Measurements from ENCODE around the gene TRMT1. TPM values are rescaled to one million over a fixed set of nuclear protein-coding genes. Genes with fewer than 3 reads are reported as not detected.

TRMT1 gene
- total RNA-seq, 1 experiment from 2014 or later = 67.5 TPM

- DNase-seq (ENCODE audit: low read depth) = peak; percentile 92
Measured at GRCh38 chr19:13055213-13056051, 61.1 kb downstream of the TRMT1 start.

Other genes with a start within 250 kb of the TRMT1 start
- 13.7 and 19.3 TPM in 2 replicates for gene DNASE2, start 235.3 kb downstream of the TRMT1 start, total RNA-seq (2014; rRNA removed; shearing (Covaris generic))
- not detected in 2 replicates for gene KLF1, start 229.5 kb downstream of the TRMT1 start, total RNA-seq (2014; rRNA removed; shearing (Covaris generic))
- gene GCDH, start 225.6 kb downstream of the TRMT1 start, total RNA-seq (2014; rRNA removed; shearing (Covaris generic)) = 47.0 and 91.3 TPM in 2 replicates
- gene SYCE2, start 197.4 kb downstream of the TRMT1 start, total RNA-seq (2014; rRNA removed; shearing (Covaris generic)) = 0.63 TPM in 1 of 2 replicates, not detected in the other
- 105 and 122 TPM in 2 replicates for gene FARSA, start 183.0 kb downstream of the TRMT1 start, total RNA-seq (2014; rRNA removed; shearing (Covaris generic))
- gene CALR, start 178.1 kb downstream of the TRMT1 start, total RNA-seq (2014; rRNA removed; shearing (Covaris generic)) = 961 and 1,048 TPM in 2 replicates
- gene RAD23A, start 170.9 kb downstream of the TRMT1 start, total RNA-seq (2014; rRNA removed; shearing (Covaris generic)) = 125 and 151 TPM in 2 replicates
- 75.8 and 80.8 TPM in 2 replicates for gene GADD45GIP1, start 159.5 kb downstream of the TRMT1 start, total RNA-seq (2014; rRNA removed; shearing (Covaris generic))
- gene DAND5, start 147.2 kb downstream of the TRMT1 start, total RNA-seq (2014; rRNA removed; shearing (Covaris generic)) = not detected in 2 replicates
- 8.3 and 9.9 TPM in 2 replicates for gene NFIX, start 121.3 kb downstream of the TRMT1 start, total RNA-seq (2014; rRNA removed; shearing (Covaris generic))
- gene LYL1, start 13.9 kb downstream of the TRMT1 start, total RNA-seq (2014; rRNA removed; shearing (Covaris generic)) = 0.24 and 0.34 TPM in 2 replicates
- gene NACC1, start 1.5 kb upstream of the TRMT1 start, total RNA-seq (2014; rRNA removed; shearing (Covaris generic)) = 50.6 and 51.2 TPM in 2 replicates
- 88.8 and 89.8 TPM in 2 replicates for gene STX10, start 33.6 kb upstream of the TRMT1 start, total RNA-seq (2014; rRNA removed; shearing (Covaris generic))
- gene IER2, start 33.7 kb upstream of the TRMT1 start, total RNA-seq (2014; rRNA removed; shearing (Covaris generic)) = 23.7 and 27.3 TPM in 2 replicates